ENCODE measurements around the gene GNB1L.
"Not testable (repeated sequence)": the region's sequence is repeated elsewhere in the genome, so short reads cannot be mapped to it uniquely, and the experiment has no call there.

Gene GNB1L

DNA sequence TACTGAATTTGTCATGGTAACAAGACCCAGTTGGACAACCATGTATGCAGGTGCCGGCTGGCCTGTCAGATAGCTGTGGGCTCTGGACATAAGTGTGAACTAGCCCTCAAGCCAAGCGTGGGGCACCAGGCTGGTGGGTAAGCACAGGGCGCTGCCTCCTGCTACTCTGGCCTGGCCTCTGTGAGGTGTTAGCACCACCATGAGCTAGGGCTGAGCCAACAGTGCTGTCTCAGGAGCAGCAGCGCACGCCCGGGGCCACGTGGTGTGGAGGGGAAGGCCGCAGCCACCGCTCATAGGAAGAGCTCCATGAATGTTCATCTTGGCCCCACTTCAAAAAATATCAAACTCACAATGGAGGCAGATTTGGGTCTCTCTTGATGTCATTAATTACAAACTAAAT, 35.3 kb upstream of the GNB1L start:
- no peak for DNase-seq

DNA sequence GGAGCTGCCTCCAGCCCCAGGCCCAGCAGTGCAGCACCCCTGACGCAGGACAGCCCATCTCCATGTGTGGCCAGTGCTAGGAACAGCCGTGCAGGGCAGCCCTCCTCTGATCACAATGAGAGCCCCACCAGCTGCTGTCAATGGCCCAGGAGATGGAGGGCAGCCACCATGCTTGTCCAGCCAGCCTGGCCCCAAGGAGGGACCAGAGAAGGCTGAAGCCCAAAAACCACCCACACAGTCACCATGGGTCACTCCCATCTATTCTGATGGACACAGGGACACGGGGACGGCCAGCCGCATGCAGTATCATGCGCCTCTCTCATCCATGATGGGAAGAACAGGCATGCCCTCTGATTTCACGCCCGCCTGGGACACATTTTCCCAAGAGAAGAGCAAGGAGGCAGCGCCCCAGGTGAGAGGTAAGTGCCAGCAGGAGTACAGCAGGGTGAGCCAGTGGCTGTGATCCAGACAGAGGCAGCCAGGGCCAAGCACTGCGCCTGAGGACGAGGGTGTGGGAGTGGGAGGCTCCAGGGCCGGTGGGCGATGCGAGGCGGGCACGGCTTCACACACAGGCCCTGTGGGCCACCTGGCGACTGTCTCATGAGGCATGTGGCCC, 33.6 kb upstream of the GNB1L start:
- no peak for DNase-seq

DNA sequence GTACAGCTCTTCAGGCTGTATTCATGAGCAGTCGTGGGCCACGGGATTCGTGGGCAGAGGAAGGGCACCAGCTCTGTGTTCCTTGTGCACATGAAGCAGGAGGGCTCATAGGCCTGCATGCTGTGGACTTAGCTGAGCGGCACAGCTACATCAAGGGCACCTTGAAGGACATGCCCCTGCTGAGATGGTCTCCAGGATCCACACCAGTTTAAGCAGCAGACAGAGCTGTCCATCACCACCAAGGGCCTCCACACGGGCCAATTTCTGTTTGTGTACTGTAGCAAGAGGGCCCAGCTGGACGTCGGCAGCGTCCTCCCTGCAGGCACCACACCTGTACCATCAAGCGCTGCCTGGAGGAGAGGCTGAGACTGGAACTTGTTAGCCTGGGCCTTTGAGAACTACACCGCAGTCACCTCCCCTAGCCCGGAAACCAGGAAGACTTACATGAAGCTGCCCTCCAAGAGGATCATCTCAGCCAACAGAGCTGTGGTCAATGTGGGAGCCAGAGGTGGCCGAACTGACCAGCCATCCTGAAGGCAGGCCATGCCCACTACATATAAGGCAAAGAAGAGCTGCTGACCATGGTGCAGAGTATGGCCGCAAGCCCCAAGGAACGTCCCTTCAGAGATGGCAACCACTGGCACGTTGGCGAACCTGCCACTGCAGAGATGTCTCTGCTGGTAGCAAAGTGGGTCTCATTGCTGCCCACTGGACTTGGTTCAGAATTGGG, 32.7 kb upstream of the GNB1L start:
- DNase-seq: no peak

DNA sequence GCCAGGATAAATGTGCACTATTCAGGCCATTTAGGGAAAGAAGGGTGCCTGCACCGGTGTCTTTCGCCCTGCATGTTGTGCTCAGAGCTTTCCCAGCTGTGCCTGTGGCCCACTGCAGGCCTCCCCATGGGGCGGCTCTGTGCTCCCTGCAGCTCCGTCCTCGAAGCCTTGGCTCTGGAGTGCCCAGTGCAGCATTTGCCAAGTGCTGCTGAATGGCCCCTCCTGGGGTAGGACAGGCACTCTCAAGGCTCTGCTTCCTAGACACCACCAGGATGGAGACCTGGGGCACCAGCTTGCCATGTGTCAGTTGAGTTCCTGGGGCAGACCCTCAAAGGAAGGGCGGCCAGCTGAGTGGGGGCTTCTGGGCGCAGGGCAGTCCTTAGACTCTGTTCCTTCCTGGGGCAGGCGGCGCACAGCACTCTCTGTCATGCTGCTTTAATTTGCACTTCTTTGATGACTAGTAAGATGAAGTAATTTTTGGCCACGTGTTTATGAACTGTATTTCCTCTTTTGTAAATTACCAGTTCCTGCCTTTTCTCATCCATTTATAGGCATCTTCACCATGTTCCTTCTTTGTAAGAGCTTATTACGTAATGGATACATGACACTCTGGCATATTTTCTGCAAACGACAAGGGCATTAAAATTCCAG, 32.1 kb upstream of the GNB1L start:
- no peak for DNase-seq

DNA sequence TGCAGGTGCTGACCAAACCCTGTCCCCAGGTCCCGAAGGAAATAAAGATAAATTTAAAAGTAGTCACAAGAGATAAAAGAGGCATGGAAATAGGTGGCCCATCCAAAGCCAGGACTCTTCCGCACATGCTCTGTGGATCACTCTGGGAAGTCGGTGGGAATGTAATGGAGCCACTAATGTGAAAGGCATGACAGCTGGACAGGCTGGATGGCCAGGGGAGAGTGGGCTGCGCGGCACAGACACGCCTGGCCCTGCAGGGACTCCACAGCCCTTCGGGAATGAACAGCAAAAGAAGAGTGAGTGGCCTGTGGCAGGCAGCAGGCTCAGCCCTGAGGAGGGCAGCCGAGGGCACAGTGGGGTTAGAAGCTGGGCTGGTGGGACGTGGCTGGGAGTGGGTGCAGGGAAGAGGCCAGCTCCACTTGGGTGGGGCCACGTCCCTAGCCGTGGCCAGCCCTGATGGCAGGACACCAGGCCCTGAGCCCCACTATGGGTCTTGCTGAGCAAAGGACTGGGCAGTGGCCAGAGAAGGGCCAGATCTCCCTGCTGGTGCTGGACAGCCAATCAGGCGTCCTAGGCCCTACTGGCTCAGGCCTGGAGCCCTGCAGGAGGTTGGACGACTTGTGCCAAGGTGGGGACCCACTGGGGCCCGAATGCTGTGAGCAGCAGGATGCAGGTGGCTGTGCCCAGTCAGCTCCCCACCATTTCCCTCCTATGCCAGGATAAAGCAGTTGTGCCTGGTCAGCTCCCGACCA, 31.3 kb upstream of the GNB1L start:
- DNase-seq: peak in 1 of 14 donors; percentile 23

DNA sequence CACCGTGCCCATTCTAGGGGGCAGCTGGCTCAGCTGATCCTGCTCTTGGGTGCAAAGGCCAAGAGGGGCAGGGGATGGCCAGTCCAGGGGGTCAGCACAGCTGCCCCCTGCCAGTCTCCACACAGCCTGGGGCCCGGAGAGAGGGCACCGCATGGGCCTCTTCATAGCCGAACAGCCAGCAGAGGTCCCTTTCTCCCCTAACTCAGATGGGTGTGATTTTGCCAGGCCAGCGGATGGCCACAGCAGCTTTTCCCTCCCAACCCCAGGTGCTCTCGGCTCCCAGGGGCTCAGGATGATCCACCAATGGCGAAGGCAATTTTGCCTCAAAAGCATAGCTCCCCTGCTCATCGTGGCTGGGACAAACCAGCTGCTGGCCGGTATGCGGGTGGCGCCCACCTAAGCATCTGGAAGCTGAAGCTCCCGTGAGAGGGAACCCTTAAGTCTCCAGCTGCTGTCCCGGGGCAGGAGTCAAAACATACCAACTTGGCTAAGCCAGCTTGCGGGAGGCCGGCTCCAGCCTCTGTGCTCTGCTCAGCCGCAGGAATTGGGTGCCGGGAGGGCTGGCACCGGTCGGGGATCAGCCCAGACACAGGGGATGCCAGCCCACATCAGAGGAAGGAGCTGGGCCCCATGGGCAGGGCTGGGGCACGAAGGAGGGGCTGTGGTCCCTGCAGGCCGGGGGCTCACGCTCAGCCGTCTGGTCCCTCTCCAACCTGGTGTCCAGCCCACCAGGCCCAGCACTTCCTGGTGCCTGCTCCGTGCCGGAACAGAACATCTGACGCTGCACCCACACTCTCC, 30.5 kb upstream of the GNB1L start:
- no peak for DNase-seq

DNA sequence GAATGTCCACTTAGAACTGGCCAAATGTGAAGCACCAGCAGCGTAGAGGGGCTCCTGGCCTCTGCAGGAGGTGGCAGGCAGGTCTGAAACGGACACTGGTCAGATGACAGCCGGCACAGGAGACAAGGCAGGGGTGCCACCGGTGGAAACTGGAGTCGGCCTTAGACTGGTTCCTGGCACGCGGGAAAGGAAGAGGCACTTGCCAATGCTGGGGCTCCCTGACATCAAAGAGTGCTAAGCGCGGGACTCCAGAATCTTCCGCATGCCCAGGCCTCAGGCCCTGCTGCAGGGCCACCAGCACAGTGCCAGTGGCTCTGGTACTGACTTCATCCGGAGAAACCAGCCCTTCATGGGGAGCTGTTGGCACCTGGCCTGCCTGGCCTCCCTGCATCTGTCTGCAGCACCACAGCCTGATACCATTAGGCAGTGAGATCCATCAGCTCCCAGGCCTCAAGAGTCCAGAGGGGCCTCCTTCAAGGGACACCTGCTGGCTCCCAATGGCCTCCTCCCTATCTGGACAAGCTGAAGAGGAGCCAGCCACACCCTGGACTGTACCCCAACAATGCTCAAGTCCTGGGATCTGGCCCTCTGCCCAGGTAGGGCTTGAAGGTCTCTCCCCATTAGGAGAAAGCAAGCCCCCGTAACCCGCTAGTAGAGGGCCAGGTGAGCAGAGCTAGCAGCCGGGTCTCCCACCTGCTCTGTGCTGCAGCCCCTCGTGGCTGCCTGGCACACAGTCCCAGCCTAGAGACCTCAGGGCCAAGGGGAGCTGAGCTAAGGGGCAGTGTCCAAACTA, 29.7 kb upstream of the GNB1L start:
- no peak for DNase-seq

DNA sequence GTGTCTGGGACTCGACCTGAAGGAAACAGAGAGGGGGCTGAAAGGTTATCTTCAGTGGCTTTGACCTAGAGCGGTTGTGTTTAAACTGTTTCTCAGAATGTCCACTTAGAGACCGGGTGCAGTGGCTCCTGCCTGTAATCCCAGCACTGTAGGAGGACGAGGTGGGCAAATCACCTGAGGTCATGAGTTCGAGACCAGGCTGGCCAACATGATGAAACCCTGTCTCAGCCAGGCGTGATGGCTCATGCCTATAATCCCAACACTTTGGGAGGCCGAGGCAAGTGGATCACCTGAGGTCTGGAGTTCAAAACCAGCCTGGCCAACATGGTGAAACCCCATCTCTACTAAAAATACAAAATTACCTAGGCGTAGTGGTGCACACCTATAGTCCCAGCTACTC, 28.8 kb upstream of the GNB1L start:
- DNase-seq: not testable (repeated sequence)

DNA sequence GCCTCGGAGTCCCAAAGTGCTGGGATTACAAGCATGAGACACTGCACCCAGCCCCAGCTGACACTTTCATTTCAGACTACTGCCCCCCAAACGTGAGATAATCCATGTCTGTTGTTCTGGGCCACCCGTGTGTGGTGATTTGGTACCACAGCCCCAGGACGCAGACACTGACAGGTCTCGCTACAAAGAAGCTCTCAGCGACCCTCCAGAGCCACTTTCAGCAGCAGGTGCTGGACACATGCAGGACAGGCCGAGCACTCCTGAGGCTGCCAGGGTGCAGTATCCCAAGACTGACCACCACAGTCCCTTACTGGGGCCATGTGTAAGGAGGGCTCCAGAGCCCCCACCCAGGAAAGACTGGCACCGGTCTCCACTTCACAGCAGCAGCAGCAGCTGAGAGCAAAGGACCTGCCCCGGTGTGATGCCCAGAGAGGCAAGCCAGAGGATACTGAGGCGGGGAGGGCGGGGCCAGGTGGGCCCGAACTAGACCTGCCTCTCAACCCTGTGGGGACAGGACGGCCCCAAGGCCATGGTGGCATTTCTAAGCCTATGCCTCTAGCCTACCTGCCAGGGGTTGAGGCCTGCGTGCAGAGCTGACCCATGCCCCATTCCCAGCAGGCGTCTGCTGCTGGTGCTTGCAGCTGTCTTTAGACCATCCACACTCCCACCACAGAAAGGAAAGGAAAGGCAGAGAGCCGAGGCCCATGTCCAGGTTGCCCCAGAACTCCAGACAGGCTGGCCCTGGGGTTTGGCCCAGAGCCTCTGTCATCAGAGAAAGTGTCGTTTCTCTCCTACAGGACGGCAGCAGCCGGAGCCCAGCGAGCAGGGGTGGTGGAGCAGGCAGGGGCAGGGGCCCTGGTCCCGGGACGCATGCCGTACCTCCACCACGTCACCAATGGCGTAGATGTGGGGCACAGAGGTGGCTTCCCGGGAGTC, 28.0 kb upstream of the GNB1L start:
- no peak for DNase-seq

DNA sequence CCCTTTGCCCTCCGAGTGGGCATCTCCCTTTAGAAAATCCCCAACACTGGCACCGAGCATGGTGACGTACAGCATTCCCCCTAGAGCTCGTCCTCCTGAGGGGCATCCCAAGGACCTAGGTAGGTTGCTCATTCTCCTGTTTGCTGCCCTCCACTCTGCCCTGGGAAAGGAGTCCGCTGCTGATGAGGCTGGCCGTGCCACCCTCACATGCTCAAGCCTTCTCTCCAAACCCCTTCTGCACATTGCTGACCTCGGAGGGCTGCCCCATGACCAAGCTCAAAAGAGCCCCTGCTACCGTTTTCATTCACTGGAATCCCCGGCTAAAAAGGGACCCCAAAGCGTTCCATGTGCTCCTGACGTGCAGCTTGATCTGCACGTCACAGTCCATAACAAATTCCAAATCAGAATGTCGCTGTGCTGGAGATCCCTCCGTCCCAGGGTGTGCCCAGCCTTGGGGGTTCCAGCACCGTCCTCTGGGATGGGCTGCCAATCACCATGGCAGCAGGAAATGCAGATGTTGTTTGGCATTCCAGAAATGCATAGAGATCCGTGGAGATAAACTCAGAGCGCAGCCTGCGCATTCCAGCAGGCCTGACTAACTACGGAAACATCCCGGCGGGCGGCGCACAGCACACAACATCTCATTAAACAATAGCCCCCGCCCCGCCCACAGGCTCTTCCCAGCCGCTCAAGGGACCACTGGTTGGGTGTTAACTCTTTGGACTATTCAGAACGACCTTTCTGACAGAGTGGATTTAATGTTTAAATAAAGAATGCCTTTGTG, 26.3 kb upstream of the GNB1L start:
- DNase-seq: no peak

DNA sequence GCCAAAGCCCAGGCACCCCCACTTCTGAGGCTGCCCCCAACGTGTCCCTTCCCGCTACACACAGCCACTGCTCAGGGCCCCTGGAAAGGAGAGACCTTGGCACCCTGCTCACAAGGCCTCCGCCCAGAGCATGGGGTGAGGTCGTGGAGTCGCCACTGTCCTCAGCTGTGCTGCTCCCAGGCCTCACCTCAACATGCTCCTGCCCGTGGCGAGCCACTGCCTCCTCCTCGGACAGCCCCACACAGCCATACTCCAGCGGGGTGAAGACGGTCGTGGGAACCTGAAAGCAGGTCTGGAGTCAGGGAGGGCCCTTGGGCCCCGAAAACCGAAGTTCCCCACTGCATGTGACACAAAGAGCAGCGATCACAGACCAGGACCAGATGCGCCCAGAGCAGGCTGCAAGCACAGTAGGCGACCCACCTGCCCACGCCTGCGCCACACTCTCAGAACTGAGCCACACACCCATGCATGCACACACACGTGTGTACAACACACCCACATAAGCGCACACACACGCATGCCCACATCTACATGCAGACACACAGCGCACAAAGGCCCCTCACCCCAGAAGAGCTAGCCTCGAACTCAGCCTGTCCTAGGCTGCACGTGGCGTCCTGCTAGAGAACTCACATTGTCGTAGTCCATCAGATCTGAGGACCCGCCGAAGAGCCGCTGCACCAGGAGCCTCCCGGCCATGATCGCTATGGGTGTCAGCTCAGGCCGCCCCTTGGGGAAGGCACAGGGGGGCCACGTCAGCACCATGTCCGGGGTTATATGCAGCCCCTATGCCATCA, 25.5 kb upstream of the GNB1L start:
- DNase-seq: no peak

DNA sequence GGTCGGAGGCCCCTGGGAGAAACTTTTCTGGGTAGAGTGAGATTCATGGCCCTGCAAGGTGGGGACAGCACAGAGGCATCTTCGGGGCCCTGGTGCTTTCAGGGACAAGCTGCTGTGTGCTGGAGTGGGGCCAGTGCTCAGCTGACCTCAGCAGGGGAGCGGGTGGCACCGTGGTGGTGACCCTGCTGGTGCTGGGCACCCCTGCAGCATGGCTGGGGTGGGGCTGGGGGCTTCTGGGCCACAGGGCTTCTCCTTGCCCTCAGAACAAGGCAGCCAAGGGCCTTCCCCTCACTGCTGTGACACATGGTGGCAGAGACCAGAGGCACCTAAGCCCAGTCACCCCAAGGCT, 24.9 kb upstream of the GNB1L start:
- DNase-seq: no peak

DNA sequence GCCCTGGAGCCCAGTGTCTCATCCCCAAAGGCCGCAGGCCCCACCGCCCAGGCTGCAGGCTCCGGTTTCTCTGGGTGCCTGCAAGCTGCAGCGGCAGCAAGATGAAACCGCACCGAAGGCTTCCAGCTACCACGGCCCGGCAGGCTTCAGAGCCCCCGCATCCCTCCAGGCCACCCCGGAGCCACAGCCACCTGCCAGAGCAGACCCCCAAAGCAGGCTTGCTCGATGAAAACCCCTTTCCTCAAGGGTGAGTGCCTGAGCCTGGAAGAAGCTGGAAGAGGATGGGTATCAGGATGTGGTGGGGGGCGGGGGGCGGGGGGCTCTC, 24.5 kb upstream of the GNB1L start:
- no peak for DNase-seq

DNA sequence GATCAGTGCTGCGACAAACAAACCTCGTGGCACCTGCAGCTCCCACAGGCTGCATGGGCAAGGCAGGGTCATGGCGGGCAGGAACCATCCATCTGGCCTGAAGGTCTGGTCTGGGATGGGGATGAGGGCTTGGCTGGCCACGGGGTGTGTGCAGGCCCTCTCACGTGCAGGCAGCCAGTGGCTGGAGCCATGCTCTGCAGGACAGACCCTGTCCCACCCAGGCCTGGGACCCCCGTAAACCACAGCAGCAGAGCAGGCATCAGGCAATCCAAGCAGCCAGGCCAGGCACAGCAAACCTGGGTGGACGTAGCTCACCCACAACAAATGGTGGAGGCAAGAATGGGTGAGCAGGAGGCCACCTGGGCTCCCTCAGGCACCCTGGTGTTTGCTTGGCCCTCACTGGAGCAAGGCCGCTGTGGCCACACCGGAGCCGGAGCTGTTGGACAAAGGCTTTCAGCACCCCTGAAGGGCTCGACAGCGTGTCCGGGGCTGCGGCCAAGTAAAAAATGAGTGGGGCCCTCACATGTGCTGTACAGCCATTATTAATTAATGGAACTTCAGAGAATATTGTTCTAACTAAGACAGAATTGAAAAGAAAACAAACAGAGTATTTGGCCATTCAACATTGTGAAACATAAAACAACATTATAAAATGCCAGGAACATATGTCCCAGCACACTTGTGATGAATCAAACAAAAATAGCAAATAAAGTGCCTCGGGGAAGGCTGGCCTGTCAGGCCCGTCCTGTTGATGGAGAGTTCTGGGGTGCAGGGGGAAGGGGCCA, 24.0 kb upstream of the GNB1L start:
- no peak for DNase-seq

DNA sequence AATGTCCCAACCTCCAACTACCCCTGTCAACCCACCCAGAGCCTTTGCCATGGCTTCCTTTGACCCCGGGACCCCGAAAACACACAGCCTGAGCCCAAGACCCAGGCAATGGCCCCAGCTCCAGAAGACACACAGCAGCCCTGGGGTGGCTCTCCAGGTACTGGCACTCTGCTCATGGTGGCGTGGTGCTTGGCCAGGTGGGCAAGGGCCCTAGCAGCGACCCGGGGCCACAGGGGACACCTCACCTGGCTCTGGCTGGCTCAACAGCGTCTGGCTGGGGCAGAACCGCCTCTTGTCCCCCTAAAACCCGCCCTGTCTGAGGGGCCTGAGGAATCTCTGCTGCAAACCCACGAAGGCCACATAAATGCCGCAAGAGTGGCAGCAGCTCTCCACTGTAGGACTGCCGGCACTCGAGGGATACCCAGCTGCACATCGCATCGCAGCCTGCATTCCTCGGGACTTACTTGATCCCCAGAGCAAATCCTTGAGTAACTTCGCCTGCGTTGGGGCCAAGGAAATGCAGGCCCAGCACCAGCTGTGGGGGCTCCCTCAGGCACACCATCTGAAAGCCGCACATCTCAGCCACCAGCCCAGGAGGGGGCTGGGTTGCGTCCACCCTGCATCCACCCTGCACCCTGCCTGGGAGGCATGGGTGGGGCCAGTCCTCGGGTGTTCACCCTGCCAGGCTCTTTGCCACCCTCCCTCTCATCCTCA, 23.1 kb upstream of the GNB1L start:
- DNase-seq: no peak

DNA sequence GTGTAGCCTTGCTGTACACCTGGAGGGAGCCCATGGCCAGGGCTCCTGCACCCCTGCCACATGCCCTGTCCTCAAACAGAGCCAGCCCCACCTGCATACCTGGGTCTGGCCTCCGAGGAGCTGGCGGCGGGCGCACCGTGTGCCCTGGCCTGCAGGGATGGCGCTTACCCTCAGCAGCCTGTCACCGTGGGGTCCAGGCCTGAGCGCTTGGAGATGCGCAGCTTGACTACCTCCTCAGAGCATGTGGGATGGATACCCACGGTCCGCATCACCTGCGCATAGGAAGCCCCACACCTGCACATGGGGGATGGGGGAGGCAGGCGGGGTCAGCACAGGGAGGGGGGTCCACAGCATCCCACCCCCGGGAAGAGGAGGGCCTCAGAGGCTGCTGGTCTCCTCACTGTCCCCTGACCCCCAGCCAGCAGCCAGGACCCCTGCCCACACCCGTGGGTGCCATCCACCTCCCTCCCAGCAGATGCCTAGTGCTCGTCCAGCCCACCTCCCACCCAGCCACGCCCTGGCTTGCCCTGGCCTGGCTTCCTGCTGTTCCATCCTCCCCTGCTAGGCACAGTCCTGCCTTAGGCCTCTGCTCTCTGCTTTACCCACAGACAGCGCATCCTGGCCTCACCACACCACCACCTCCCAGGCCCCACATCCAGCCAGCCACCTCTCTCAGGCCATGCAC, 22.4 kb upstream of the GNB1L start:
- no peak for DNase-seq
